SK-MEL-5 (cell line): ENCODE data around the gene CLCN3. TPM values are rescaled to one million over a fixed set of nuclear protein-coding genes. Genes with fewer than 3 reads are reported as not detected.
A peak's percentile ranks its signal among the peaks of the same experiment; 100 is the strongest.
"Not testable (repeated sequence)": the region's sequence is repeated elsewhere in the genome, so short reads cannot be mapped to it uniquely, and the experiment has no call there.

Source experiments
- DNase-seq: peaks from one replicate; pipeline ENCODE4 v3.0.0-alpha.2; 2016; ENCODE audit warnings: low read depth, low spot score
- in situ Hi-C: cut with HindIII; loops from 2 replicates; pipeline ENCODE4 v1.10.0; 2016; ENCODE audit warnings: low sequenced_read_pairs, high pct_unique_total_duplicates, low pct_unique_long_range_greater_than_20kb
- polyA plus RNA-seq, 2 experiments: library from polyadenylated mRNA; depleted of rRNA; stranded (reverse); fragments of >200 nt; gene quantifications; 2 replicates each; pipeline ENCODE4 v1.2.3, GENCODE V29; 2015
- total RNA-seq: library from RNA; depleted of rRNA; stranded (reverse); fragments of >200 nt; shearing (Covaris generic); gene quantifications from 2 replicates; pipeline ENCODE4 v1.2.3, GENCODE V29; 2014; rRNA removed

Gene CLCN3
- total RNA-seq: 53.8 and 54.5 TPM in 2 replicates
- 44.6 and 60.1 TPM in 2 replicates for polyA plus RNA-seq (2015; cell fraction: cytosol; rRNA removed)
- polyA plus RNA-seq (2015; cell fraction: nucleus; rRNA removed): 27.3 and 34.1 TPM in 2 replicates

GRCh38 chr4:169619958-169620879, at the start of gene CLCN3:
TSS of gene CLCN3 (plus strand) at chr4:169620578. CDS start at chr4:169635929, 15,351 bp downstream.
- DNase-seq: peak; percentile 98
- in situ Hi-C loops: no loop called here

DNA sequence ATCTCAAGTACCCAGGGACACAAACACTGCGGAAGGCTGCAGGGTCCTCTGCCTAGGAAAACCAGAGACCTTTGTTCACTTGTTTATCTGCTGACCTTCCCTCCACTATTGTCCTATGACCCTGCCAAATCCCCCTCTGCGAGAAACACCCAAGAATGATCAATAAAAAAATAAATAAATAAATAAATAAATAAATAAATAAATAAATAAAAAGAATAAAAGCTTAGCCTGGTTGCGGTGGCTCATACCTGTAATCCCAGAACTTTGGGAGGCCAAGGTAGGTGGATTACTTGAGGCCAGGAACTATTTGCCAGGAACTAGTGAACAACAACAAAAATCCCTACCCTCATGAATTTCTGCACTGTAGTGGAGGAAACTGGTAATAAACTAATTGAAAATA, 49.4 kb upstream of the CLCN3 start:
- in situ Hi-C loops, DNase-seq: not testable (repeated sequence)

DNA sequence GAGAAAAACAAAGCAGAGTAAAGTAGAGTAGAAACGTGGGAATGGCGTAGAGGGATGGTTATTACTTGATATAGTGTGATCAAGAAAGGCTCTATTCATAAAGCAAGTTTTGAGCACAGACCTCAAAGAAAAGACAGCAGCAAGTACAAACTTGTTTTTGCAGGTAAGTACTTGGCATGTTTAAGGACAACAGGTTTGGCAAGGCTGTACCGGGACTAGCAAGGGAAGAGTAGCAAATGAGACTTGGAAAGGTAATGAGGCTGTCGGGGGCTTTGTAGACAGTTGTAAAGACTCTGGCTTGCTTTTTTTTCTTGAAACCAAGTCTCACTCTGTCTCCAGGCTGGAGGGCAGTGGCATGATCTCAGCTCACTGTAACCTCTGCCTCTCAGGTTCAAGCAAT, 48.9 kb upstream of the CLCN3 start:
- in situ Hi-C loops: no loop called here
- no peak for DNase-seq

GRCh38 chr4:169573889-169574288, 46.5 kb upstream of the CLCN3 start:
- in situ Hi-C loops: no loop called here
- no peak for DNase-seq

- DNase-seq: peak; percentile 34
Measured at GRCh38 chr4:169582203-169582602, 38.2 kb upstream of the CLCN3 start.

GRCh38 chr4:169582706-169583105, 37.7 kb upstream of the CLCN3 start:
- in situ Hi-C loops: no loop called here
- DNase-seq: no peak

More at GRCh38 chr4:169582203-169582602, 38.2 kb upstream of the CLCN3 start:
- in situ Hi-C loops: no loop called here

DNA sequence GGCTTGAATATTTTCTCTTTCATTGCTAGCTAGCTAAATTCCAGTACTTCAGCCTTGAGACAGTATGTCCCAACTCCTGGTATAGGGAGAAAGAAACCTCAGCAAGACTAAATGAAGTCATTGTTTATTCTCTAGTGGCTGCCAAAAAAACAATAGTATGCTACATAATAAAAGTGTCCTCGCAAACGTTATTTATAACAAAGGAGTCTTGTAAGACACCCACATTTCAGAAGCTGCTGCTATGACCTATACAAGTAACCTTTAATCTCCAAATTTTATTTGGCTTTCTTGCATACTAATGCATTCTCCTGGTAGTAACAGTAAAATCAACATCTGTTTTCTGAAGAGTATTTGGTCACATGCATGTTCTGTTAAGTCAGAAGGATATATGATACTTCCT, 36.8 kb upstream of the CLCN3 start:
- in situ Hi-C loops: no loop called here
- peak; percentile 85 for DNase-seq

DNA sequence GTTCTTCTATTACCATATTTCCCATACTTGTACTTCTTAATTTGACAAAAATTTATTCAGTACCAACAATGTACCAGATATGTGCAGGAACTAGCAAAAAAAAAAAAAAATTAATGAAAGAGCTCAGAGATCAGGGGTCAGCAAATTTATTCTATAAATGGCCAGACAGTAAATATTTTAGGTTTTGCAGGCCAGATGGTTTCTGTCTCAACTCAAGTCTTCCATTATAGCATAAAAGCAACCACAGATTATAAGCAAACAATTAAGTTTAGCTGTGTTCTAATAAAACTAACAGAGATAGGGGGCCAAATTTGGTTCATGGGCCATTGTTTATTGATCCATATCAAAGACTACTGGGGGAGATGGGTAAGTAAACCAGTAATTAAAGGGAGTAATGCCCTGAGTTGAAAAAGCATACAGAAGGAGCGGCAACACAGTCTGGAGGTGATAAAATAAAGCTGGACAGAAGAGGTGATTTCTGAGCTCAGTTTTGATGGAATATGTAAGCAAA, 27.3 kb upstream of the CLCN3 start:
- DNase-seq: no peak
- in situ Hi-C loops: no loop called here

- no peak for DNase-seq
- in situ Hi-C loops: no loop called here
Measured at GRCh38 chr4:169594560-169595195, 25.7 kb upstream of the CLCN3 start.

DNA sequence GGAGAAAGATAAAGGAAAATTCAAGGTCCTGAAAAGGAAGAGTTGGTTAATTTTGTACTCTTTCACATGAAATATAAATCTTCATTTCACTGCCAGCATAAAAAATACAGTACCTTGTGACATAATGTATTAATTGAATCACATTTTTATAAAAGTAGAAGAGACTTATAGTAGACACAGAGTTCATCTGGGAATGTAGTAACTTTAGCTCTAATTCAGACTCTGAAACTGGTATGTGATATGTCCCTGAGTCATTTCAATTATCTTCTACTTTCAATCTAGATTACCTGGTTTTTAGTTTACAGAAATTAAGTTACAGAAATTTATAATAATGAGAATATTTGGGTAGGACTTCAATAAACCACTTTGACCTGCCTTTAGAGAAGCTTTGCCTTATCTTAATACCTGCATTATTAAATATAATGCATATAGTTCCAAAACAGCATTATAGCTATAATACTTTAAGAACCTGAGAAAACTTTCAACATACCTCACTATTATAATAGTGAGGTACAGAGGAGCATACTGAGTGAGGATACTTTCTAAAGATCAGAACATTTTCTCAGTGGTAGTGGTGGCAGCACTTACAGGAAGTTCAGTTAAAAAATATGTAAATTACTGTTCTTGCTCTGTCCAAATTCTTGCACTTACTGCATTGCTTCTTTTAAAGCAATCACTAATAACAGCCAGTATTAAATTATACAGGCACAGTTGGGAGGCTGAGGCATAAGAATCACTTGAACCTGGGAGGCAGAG, 19.2 kb upstream of the CLCN3 start:
- DNase-seq: no peak
- in situ Hi-C loops: no loop called here

- in situ Hi-C loops: no loop called here
- no peak for DNase-seq
Measured at GRCh38 chr4:169603312-169603711, 17.1 kb upstream of the CLCN3 start.

- peak; percentile 72 for DNase-seq
- in situ Hi-C loops: no loop called here
Measured at GRCh38 chr4:169604131-169604900, 16.1 kb upstream of the CLCN3 start.

DNA sequence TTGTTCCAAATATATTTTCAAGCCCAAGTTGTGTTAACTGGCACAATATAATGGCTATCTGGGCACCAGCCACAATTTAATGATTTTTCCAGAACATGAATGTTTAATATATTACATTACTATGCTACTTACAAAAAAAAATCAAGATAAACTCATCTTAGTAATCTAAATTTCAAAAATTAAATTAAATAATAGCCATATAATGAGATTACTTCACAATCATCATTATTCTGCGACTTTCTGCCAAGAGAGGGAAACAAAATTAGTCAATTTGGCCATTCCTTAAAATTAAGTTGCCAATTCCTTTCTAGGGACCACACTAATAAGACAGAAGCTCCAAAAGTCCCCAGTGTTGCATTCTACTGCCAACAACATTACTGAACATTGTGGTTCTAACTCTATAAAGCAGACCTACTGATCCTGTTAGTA, 15.5 kb upstream of the CLCN3 start:
- DNase-seq: no peak
- in situ Hi-C loops: no loop called here

GRCh38 chr4:169611157-169611556, 9.2 kb upstream of the CLCN3 start:
- in situ Hi-C loops: no loop called here
- peak; percentile 51 for DNase-seq

- in situ Hi-C loops: no loop called here
- DNase-seq: peak; percentile 88
Measured at GRCh38 chr4:169611991-169612870, 8.1 kb upstream of the CLCN3 start, which contains the start of gene NEK1. TSS of gene NEK1 (minus strand) at chr4:169612583. CDS start at chr4:169602630, 9,953 bp downstream.
